Astrocyte (in vitro differentiated cells and primary cell): Measurements from ENCODE around the gene SLC39A1. TPM values are rescaled to one million over a fixed set of nuclear protein-coding genes. Genes with fewer than 3 reads are reported as not detected.

Experiments used
- DNase-seq: peaks from one replicate; pipeline ENCODE4 v3.0.0-alpha.2; 2010; ENCODE audit warnings: low read depth
- FAIRE-seq: peaks from 2 replicates; lab custom pipeline; 2011; peaks lifted over from hg19 to GRCh38; lab: Jason Lieb, UNC
- H2AFZ ChIP-seq: 2 replicates; pipeline ENCODE4 v1.6.0; 2012; ENCODE audit warnings: low read depth, low read length, inconsistent platforms
- H3K27ac ChIP-seq: 2 replicates; pipeline ENCODE4 v1.5.1; 2011; ENCODE audit warnings: low read depth, low read length, inconsistent platforms
- H3K27me3 ChIP-seq: 2 replicates; pipeline ENCODE4 v1.6.0; 2011; ENCODE audit warnings: low read length, inconsistent platforms; ENCODE audit not compliant: insufficient read depth
- H3K36me3 ChIP-seq: 2 replicates; pipeline ENCODE4 v1.5.1; 2011; ENCODE audit warnings: low read length, inconsistent platforms; ENCODE audit not compliant: insufficient read depth
- H3K4me1 ChIP-seq: 2 replicates; pipeline ENCODE4 v1.5.1; 2011; ENCODE audit warnings: low read length, inconsistent platforms; ENCODE audit not compliant: insufficient read depth
- H3K4me2 ChIP-seq: 2 replicates; pipeline ENCODE4 v1.6.0; 2012; ENCODE audit warnings: low read length, inconsistent platforms
- H3K4me3 ChIP-seq: 2 replicates; pipeline ENCODE4 v1.5.1; 2011; ENCODE audit warnings: low read depth, mild to moderate bottlenecking, low read length, inconsistent platforms; ENCODE audit not compliant: insufficient read depth
- H3K79me2 ChIP-seq: 2 replicates; pipeline ENCODE4 v1.6.0; 2012; ENCODE audit warnings: mild to moderate bottlenecking, low read length, inconsistent platforms; ENCODE audit not compliant: insufficient read depth
- H3K9ac ChIP-seq: 2 replicates; pipeline ENCODE4 v1.6.0; 2012; ENCODE audit warnings: mild to moderate bottlenecking, low read length, inconsistent platforms
- H3K9me3 ChIP-seq: 2 replicates; pipeline ENCODE4 v1.5.1; 2012; ENCODE audit warnings: low read depth, mild to moderate bottlenecking, low read length, inconsistent platforms; ENCODE audit not compliant: insufficient read depth
- H4K20me1 ChIP-seq: 2 replicates; pipeline ENCODE4 v1.6.0; 2012; ENCODE audit warnings: low read length, inconsistent platforms; ENCODE audit not compliant: insufficient read depth
- H3K27ac Mint-ChIP-seq: one replicate; pipeline ENCODE4 v1.8.0; 2021; ENCODE audit warnings: mild to moderate bottlenecking, mixed read lengths; ENCODE audit not compliant: unreplicated experiment
- H3K27me3 Mint-ChIP-seq: one replicate; pipeline ENCODE4 v1.8.0; 2021; ENCODE audit warnings: low read depth, mixed read lengths; ENCODE audit not compliant: unreplicated experiment
- H3K36me3 Mint-ChIP-seq: one replicate; pipeline ENCODE4 v1.8.0; 2021; ENCODE audit warnings: low read depth, mixed read lengths; ENCODE audit not compliant: unreplicated experiment
- H3K4me1 Mint-ChIP-seq: one replicate; pipeline ENCODE4 v1.8.0; 2021; ENCODE audit warnings: low read depth, mixed read lengths; ENCODE audit not compliant: unreplicated experiment
- H3K4me3 Mint-ChIP-seq: one replicate; pipeline ENCODE4 v1.8.0; 2021; ENCODE audit warnings: mild to moderate bottlenecking, moderate library complexity, mixed read lengths; ENCODE audit not compliant: unreplicated experiment
- H3K9me3 Mint-ChIP-seq: one replicate; pipeline ENCODE4 v1.8.0; 2021; ENCODE audit warnings: mild to moderate bottlenecking, mixed read lengths; ENCODE audit not compliant: unreplicated experiment
- EZH2 ChIP-seq: IDR thresholded peaks from 2 replicates; pipeline ENCODE4 v1.6.1; 2012; ENCODE audit warnings: mild to moderate bottlenecking, low read length, inconsistent platforms; ENCODE audit not compliant: insufficient read depth
- total RNA-seq: library from RNA; stranded (reverse); gene quantifications from 2 replicates; pipeline ENCODE4 v1.2.1, GENCODE V29; 2021
- TF ChIP-seq, protein P1 (sequence below): IDR thresholded peaks from 2 replicates; pipeline ENCODE4 v1.5.1; 2011; ENCODE audit warnings: low read depth, mild to moderate bottlenecking, inconsistent platforms, low read length, moderate library complexity; ENCODE audit not compliant: insufficient read depth

Gene SLC39A1
- total RNA-seq, 1 donor from 2014 or later: 91.7 TPM

DNA sequence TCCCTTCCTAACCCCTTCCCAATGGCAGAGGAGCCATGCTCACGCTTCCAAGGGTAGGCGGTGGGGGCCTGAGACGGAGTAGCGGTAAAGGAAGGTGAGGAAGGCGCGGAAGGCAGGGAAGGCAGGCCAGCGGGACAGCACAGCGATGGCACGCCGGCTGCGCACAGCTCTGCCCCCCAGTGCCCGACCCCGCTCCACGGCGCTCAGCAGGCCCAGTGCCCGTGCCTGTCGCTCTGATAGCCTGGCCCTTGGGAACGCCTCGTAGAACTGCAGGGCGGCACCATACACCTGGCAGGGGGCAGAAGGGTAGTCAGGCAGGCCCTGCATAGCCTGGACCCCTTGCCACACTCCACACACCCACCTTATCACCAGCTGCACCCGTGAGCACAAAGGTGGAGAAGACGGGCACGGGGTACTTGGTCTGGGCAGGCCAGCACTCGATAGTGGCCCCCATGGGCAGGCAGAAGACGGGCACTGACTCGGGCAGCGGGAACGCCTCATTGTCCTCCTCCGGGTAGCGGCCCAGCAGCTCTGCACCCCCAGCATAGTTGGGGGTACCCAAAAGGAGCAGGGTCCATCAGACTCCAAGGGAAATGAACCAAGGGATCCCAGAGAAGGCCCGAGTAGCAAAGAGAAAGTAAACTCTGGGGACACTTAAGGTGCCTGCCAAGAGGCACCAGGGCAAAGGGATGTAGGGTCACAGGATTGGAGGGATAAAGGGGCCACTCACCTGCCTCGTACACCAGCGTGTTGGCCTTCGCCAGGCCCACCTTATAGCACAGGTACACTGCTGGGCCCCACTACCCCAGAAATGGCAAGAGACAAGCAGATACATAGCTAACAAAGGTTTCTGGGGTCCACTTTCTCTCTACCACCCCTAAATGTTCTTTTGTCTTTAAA is 21.3 kb downstream of the SLC39A1 start:
- H4K20me1 ChIP-seq: no peaks in the 10 kb centered on the region
- no peak for TF ChIP-seq EZH2
- TF ChIP-seq, protein P1, sequence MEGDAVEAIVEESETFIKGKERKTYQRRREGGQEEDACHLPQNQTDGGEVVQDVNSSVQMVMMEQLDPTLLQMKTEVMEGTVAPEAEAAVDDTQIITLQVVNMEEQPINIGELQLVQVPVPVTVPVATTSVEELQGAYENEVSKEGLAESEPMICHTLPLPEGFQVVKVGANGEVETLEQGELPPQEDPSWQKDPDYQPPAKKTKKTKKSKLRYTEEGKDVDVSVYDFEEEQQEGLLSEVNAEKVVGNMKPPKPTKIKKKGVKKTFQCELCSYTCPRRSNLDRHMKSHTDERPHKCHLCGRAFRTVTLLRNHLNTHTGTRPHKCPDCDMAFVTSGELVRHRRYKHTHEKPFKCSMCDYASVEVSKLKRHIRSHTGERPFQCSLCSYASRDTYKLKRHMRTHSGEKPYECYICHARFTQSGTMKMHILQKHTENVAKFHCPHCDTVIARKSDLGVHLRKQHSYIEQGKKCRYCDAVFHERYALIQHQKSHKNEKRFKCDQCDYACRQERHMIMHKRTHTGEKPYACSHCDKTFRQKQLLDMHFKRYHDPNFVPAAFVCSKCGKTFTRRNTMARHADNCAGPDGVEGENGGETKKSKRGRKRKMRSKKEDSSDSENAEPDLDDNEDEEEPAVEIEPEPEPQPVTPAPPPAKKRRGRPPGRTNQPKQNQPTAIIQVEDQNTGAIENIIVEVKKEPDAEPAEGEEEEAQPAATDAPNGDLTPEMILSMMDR: no peak
- H3K4me3 ChIP-seq: no peak overlapping the region
- no peak for FAIRE-seq
- Mint-ChIP-seq H3K27ac (no peak overlapping the region), H3K9me3 (no peaks in the 10 kb centered on the region), H3K27me3 (no peaks in the 10 kb centered on the region), H3K4me1 (peaks cover 5% of the 10 kb centered on the region), H3K4me3 (no peak overlapping the region), H3K36me3 (peaks cover 18% of the 10 kb centered on the region)
- H3K27ac ChIP-seq: no peak overlapping the region
- H3K36me3 ChIP-seq: peaks cover 6% of the 10 kb centered on the region
- DNase-seq: no peak
- no peaks in the 10 kb centered on the region for H3K9me3 ChIP-seq
- peaks cover 26% of the 10 kb centered on the region for H3K79me2 ChIP-seq
- peaks cover 9% of the 10 kb centered on the region for H3K4me1 ChIP-seq
- no peak overlapping the region for H3K9ac ChIP-seq
- no peak overlapping the region for H3K4me2 ChIP-seq
- H3K27me3 ChIP-seq: no peaks in the 10 kb centered on the region
- H2AFZ ChIP-seq: no peak overlapping the region

DNA sequence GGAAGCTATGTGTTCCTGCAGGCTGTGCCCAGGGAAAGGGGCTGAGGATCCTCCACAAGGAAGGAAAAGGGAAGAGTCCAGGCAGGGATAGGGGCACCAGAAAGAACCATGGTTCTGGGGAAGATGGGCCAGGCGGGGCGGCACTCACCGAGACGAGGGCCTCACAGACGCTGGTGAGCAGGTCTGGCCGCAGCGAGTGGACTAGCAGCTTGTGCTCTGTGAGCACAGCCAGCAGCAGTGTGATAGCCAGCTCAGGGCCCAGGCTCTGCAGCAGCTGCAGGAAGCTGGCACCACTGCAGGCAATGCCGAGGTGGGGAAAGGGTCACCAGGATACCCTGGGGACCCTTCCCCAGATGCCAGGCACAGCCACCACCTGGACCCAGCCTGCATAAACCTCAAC is 22.6 kb downstream of the SLC39A1 start:
- Histone ChIP-seq H4K20me1 (no peaks in the 10 kb centered on the region), H2AFZ (no peak overlapping the region), H3K36me3 (peaks cover 6% of the 10 kb centered on the region), H3K4me2 (no peak overlapping the region), H3K27me3 (no peaks in the 10 kb centered on the region), H3K4me3 (no peak overlapping the region), H3K9ac (no peak overlapping the region), H3K9me3 (no peaks in the 10 kb centered on the region), H3K79me2 (peaks cover 23% of the 10 kb centered on the region), H3K27ac (no peak overlapping the region), H3K4me1 (peaks cover 9% of the 10 kb centered on the region)
- H3K27me3 Mint-ChIP-seq: no peaks in the 10 kb centered on the region
- DNase-seq (no peak), FAIRE-seq (no peak)
- H3K4me3 Mint-ChIP-seq: no peak overlapping the region
- H3K4me1 Mint-ChIP-seq: peaks cover 4% of the 10 kb centered on the region
- H3K27ac Mint-ChIP-seq: no peak overlapping the region
- TF ChIP-seq, protein P1: no peak
- TF ChIP-seq EZH2: no peak
- H3K9me3 Mint-ChIP-seq: no peaks in the 10 kb centered on the region
- peaks cover 30% of the 10 kb centered on the region for H3K36me3 Mint-ChIP-seq

DNA sequence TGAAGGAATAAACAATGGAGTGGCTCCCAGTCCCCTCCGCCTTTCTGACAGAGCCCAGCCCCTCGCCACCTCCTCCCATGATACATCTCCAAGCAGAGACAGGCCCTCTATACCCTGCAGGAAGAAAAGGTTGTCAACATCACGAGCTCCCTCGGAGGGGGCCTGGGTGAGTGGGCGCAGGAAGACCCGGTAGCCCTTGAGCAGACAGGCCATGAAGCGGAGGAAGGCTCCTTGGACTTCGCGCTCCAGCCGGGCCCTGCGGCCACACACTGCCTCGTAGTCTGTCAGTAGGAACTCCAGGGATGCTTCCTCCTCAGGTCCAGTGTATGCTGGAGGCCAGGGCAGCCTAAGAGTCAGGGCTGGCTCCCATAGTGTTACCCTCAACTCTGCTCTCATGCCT is 23.9 kb downstream of the SLC39A1 start:
- H2AFZ ChIP-seq: no peak overlapping the region
- peaks cover 7% of the 10 kb centered on the region for H3K36me3 ChIP-seq
- H4K20me1 ChIP-seq: no peaks in the 10 kb centered on the region
- Mint-ChIP-seq H3K36me3 (peaks cover 34% of the 10 kb centered on the region), H3K4me1 (no peaks in the 10 kb centered on the region), H3K4me3 (no peak overlapping the region), H3K27ac (no peak overlapping the region), H3K27me3 (no peaks in the 10 kb centered on the region), H3K9me3 (no peaks in the 10 kb centered on the region)
- no peak overlapping the region for H3K4me2 ChIP-seq
- H3K4me3 ChIP-seq: no peak overlapping the region
- H3K27ac ChIP-seq: no peak overlapping the region
- no peaks in the 10 kb centered on the region for H3K9me3 ChIP-seq
- no peak for TF ChIP-seq EZH2
- TF ChIP-seq, protein P1: no peak
- no peaks in the 10 kb centered on the region for H3K27me3 ChIP-seq
- H3K4me1 ChIP-seq: no peaks in the 10 kb centered on the region
- FAIRE-seq (no peak), DNase-seq (no peak)
- peaks cover 10% of the 10 kb centered on the region for H3K79me2 ChIP-seq
- H3K9ac ChIP-seq: no peak overlapping the region
